Suprapubic skin (tissue), 3 donors: ENCODE measurements around the gene MTCL1.

Experiments used
- CTCF ChIP-seq, 2 donors: fragments of 200-600 bp in 1 of 2; fragments of 450-650 bp in 1 of 2; sonication (generic) in 1 of 2; IDR thresholded peaks; one replicate each; pipeline ENCODE4 v1.5.1; 2016 to 2019; ENCODE audit warnings: antibody characterized with exemption in 2 of 2, mild to moderate bottlenecking in 1 of 2, moderate library complexity in 1 of 2
- POLR2A ChIP-seq, 2 donors: fragments of 450-650 bp; IDR thresholded peaks; one replicate each; pipeline ENCODE4 v1.6.1; 2017; ENCODE audit warnings: antibody characterized with exemption in 2 of 2, mild to moderate bottlenecking in 2 of 2, moderate library complexity in 2 of 2

DNA sequence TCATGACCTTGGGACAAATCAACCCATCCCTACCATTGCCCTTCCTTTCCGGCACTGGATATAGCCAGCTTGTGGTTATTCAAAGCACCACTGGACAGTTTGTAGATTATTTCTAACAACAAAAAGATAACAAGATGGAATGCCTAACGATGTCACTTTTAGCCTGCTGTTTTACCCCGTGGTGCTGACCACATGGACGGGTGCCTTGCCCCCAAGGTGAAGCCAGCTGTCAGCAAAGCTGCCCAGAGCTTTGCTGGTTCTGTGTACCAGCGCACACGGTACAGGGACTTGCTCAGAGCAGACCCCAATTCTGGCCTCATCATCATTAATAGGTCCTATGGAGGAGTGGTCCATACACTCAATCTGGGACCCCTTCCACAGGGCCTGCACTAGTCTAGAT is 118.2 kb downstream of the MTCL1 start:
- TF ChIP-seq CTCF (IDR thresholded peaks at IDR 0.05) (no peak), POLR2A (IDR thresholded peaks at IDR 0.05) (no peak)
